ENCODE measurements around the gene TLR10. TPM values are rescaled to one million over a fixed set of nuclear protein-coding genes. Genes with fewer than 3 reads are reported as not detected.

Gene TLR10
- total and polyA plus RNA-seq, 9 of the 15 experiments (the other 6 are each of a cell fraction or from before 2014, with no cell fraction given) = 0.03 to 0.05 TPM; not detected in 7

GRCh38 chr4:38831653-38832052, 48.9 kb upstream of the TLR10 start:
- no peaks in the 10 kb centered on the region for H3K9me3 ChIP-seq (replicated peaks; ENCODE audit: control insufficient read depth, insufficient read depth, low read depth, low read length)
- in situ Hi-C loops (cut with MboI) (no loop called here), intact Hi-C loops (cut with micrococcal nuclease) (no loop called here)
- ATAC-seq = no peak
- H3K36me3 ChIP-seq (ENCODE audit: control insufficient read depth, insufficient read depth, low read length) = no peaks in the 10 kb centered on the region
- H4K20me1 ChIP-seq (replicated peaks; ENCODE audit: control insufficient read depth, insufficient read depth, low read length) = no peaks in the 10 kb centered on the region
- CTCF ChIA-PET (ENCODE audit: low intra/inter-chr PET ratio) = interaction anchor here (0.6 kb wide), 1 partner anchor 910 kb away, joined by 3 read pairs; no protein-coding TSS in a partner anchor
- no TSS peak for BruUV-seq (replicated peaks)
- DNase-seq (ENCODE audit: extremely low read depth in 1 of 4, low spot score in 3 of 4) = no peak
- H3K79me2 ChIP-seq (ENCODE audit: control insufficient read depth, insufficient read depth, low read length) = no peaks in the 10 kb centered on the region
- H3K4me3 ChIP-seq = no peak overlapping the region
- no peak overlapping the region for H3K4me2 ChIP-seq (ENCODE audit: insufficient read depth, low read length)
- no peak overlapping the region for H3K27ac ChIP-seq (ENCODE audit: extremely low read depth, low read depth, low read length)
- no peak overlapping the region for H2AFZ ChIP-seq (ENCODE audit: low read depth, low read length)
- H3K9me1 ChIP-seq (ENCODE audit: control insufficient read depth, insufficient read depth, low read length) = no peaks in the 10 kb centered on the region
- no peaks in the 10 kb centered on the region for H3K4me1 ChIP-seq (replicated peaks in 1 of 2; ENCODE audit: control insufficient read depth in 2 of 2, insufficient read depth in 2 of 2, low read length in 2 of 2)
- no peak overlapping the region for H3K9ac ChIP-seq (ENCODE audit: insufficient read depth in 1 of 2, low read depth in 2 of 2, low read length in 2 of 2)
- POLR2A ChIA-PET = interaction anchor here (0.6 kb wide), 1 partner anchor 13 kb away, joined by 3 read pairs; no protein-coding TSS in a partner anchor
- no peaks in the 10 kb centered on the region for H3K27me3 ChIP-seq (ENCODE audit: control insufficient read depth in 2 of 2, insufficient read depth in 2 of 2, low read length in 2 of 2)
- no peak for FAIRE-seq
- TF ChIP-seq ZNF512 (tag; IDR thresholded peaks at IDR 0.05) (no peak), ZBTB11 (CRISPR knock-in tag; IDR thresholded peaks at IDR 0.05) (no peak), ESRRB (CRISPR knock-in tag; IDR thresholded peaks at IDR 0.05; ENCODE audit: borderline replicate concordance) (no peak), MYBL2 (IDR thresholded peaks at IDR 0.05; ENCODE audit: low read depth) (no peak), MYBL2 (CRISPR knock-in tag; IDR thresholded peaks at IDR 0.05; ENCODE audit: borderline replicate concordance) (no peak), NFYB (IDR thresholded peaks at IDR 0.05; ENCODE audit: extremely low read depth, insufficient read length) (no peak), RAD21 (CRISPR knock-in tag; conservative IDR thresholded peaks at IDR 0.05 in 1 of 2, IDR thresholded peaks at IDR 0.05 in 1 of 2) (no peak), ARHGAP35 (IDR thresholded peaks at IDR 0.05; ENCODE audit: partially characterized antibody) (no peak), ZNF232 (CRISPR knock-in tag; IDR thresholded peaks at IDR 0.05) (no peak), TRIM25 (IDR thresholded peaks at IDR 0.05; ENCODE audit: borderline replicate concordance) (no peak), UBTF (IDR thresholded peaks at IDR 0.05; ENCODE audit: borderline replicate concordance in 1 of 2, low read depth in 2 of 2, low read length in 2 of 2) (no peak), ZNF695 (CRISPR knock-in tag; IDR thresholded peaks at IDR 0.05) (no peak)

Data from K562 (cell line).